Renal pelvis (tissue), 12 donors: ENCODE measurements around the gene ZNF383. TPM values are rescaled to one million over a fixed set of nuclear protein-coding genes. Genes with fewer than 3 reads are reported as not detected.
A peak's percentile ranks its signal among the peaks of the same experiment; 100 is the strongest.
"Not testable (repeated sequence)": the region's sequence is repeated elsewhere in the genome, so short reads cannot be mapped to it uniquely, and the experiment has no call there.

Experiments used
- DNase-seq: peaks from one replicate; pipeline ENCODE4 v3.0.0-alpha.2; 2013
- long read RNA-seq, 16 experiments: transcript quantifications; one replicate each; lab custom pipeline, GENCODE V29; 2026
- polyA plus RNA-seq, 3 donors: library from polyadenylated mRNA; unstranded; fragments of 120-200 nt; gene quantifications; one replicate each; pipeline ENCODE4 v1.2.1, GENCODE V29; 2013; ENCODE audit not compliant: insufficient read length in 3 of 3

ZNF383 gene
- 10 to 100 TPM; 10.1 to 16.4 (median 15.1) TPM for polyA plus RNA-seq
- long read RNA-seq, donor 1, partial matches to known transcripts = 0 of 1 reads
- long read RNA-seq, donor 1, other reads (novel, unspliced or antisense) = 0 of 1 reads
- long read RNA-seq, donor 2, partial matches to known transcripts = 0 of 1 reads
- long read RNA-seq, donor 2, other reads (novel, unspliced or antisense) = 0 of 1 reads
- long read RNA-seq, donor 3 = 0 reads
- long read RNA-seq, donor 4, partial matches to known transcripts = 0 of 1 reads
- long read RNA-seq, donor 4, other reads (novel, unspliced or antisense) = 0 of 1 reads
- long read RNA-seq, donor 5 = 0 reads
- long read RNA-seq, donor 6, partial matches to known transcripts = 0 of 1 reads
- long read RNA-seq, donor 6, other reads (novel, unspliced or antisense) = 0 of 1 reads
- long read RNA-seq, donor 7 = 0 reads
- long read RNA-seq, donor 8 = 0 reads
- long read RNA-seq, donor 9, partial matches to known transcripts = 10 of 10 reads
- long read RNA-seq, donor 9, other reads (novel, unspliced or antisense) = 0 of 10 reads
- long read RNA-seq, donor 10, partial matches to known transcripts = 0 of 1 reads
- long read RNA-seq, donor 10, other reads (novel, unspliced or antisense) = 0 of 1 reads
- long read RNA-seq, donor 11 = 0 reads
- long read RNA-seq, donor 12 = 0 reads
- long read RNA-seq, donor 13 = 0 reads
- long read RNA-seq, donor 14 = 0 reads
- long read RNA-seq, donor 15, partial matches to known transcripts = 8 of 8 reads
- long read RNA-seq, donor 15, other reads (novel, unspliced or antisense) = 0 of 8 reads
- long read RNA-seq, donor 16 = 0 reads

GRCh38 chr19:37217775-37218591 lies at the start of gene ZNF383:
Gene ZNF383, plus strand, starts transcription at chr19:37218214. Its CDS starts 12,240 bp downstream, at chr19:37230454.
- peak; percentile 94 for DNase-seq

- DNase-seq = peak; percentile 98
Observed at GRCh38 chr19:37172368-37173366, 45.3 kb upstream of the ZNF383 start, which contains the start of gene ZNF585A. Gene ZNF585A, minus strand, starts transcription at chr19:37172695. Its CDS starts 2,785 bp downstream, at chr19:37169910.

- not testable (repeated sequence) for DNase-seq
Observed at GRCh38 chr19:37186071-37186470, 31.9 kb upstream of the ZNF383 start.

GRCh38 chr19:37195248-37195647 lies 22.8 kb upstream of the ZNF383 start:
- DNase-seq = not testable (repeated sequence)

GRCh38 chr19:37197115-37197514 lies 20.9 kb upstream of the ZNF383 start:
- not testable (repeated sequence) for DNase-seq

- DNase-seq = no peak
Observed at GRCh38 chr19:37197768-37198167, 20.2 kb upstream of the ZNF383 start.

- DNase-seq = no peak
Observed at GRCh38 chr19:37217480-37217774, 587 bp upstream of the ZNF383 start.

GRCh38 chr19:37218592-37218935 lies 550 bp downstream of the ZNF383 start:
- DNase-seq = no peak

GRCh38 chr19:37220383-37220782 lies 2.4 kb downstream of the ZNF383 start:
- no peak for DNase-seq

- no peak for DNase-seq
Observed at GRCh38 chr19:37221136-37221535, 3.1 kb downstream of the ZNF383 start.

- DNase-seq = no peak
Observed at GRCh38 chr19:37226248-37226647, 8.2 kb downstream of the ZNF383 start.

- peak; percentile 48 for DNase-seq
Observed at GRCh38 chr19:37227996-37228395, 10.0 kb downstream of the ZNF383 start.

- DNase-seq = no peak
Observed at GRCh38 chr19:37243206-37243632, 25.2 kb downstream of the ZNF383 start.

- peak; percentile 95 for DNase-seq
Observed at GRCh38 chr19:37251308-37252229, 33.6 kb downstream of the ZNF383 start.

GRCh38 chr19:37263028-37263427 lies 45.0 kb downstream of the ZNF383 start:
- DNase-seq = not testable (repeated sequence)

- DNase-seq = not testable (repeated sequence)
Observed at GRCh38 chr19:37267005-37267404, 49.0 kb downstream of the ZNF383 start.

GRCh38 chr19:37267755-37268154 lies 49.7 kb downstream of the ZNF383 start:
- not testable (repeated sequence) for DNase-seq

GRCh38 chr19:37280656-37281055 lies 62.6 kb downstream of the ZNF383 start:
- DNase-seq = not testable (repeated sequence)

GRCh38 chr19:37284020-37284419 lies 66.0 kb downstream of the ZNF383 start:
- DNase-seq = not testable (repeated sequence)

GRCh38 chr19:37289229-37289628 lies 71.2 kb downstream of the ZNF383 start:
- DNase-seq = not testable (repeated sequence)
